OCI-LY1 (cell line): ENCODE results near the gene RBP5.

Experiments used
- H2AFZ ChIP-seq: fragments of 200-600 bp; sonication (generic), shearing (Covaris generic); 2 replicates; pipeline ENCODE4 v1.6.0; 2014; ENCODE audit warnings: antibody characterized with exemption, mild to moderate bottlenecking, low read length
- H3F3A ChIP-seq: fragments of 200-600 bp; sonication (generic), shearing (Covaris generic); 2 replicates; pipeline ENCODE4 v1.6.0; 2014; ENCODE audit warnings: mild to moderate bottlenecking, antibody characterized with exemption, low read length, moderate library complexity; ENCODE audit not compliant: insufficient read depth
- H3K27ac ChIP-seq: fragments of 200-600 bp; sonication (generic); 2 replicates; pipeline ENCODE4 v1.5.1; 2014; ENCODE audit warnings: low read length, mixed run types, mild to moderate bottlenecking, low read depth; ENCODE audit not compliant: poor library complexity, severe bottlenecking
- H3K27me3 ChIP-seq: fragments of 200-600 bp; sonication (generic); 2 replicates; pipeline ENCODE4 v1.6.0; 2014; ENCODE audit warnings: antibody characterized with exemption, mild to moderate bottlenecking, low read length, moderate library complexity; ENCODE audit not compliant: insufficient read depth
- H3K36me3 ChIP-seq: fragments of 200-600 bp; sonication (generic); 2 replicates; pipeline ENCODE4 v1.6.1; 2014; ENCODE audit warnings: mild to moderate bottlenecking, antibody characterized with exemption, low read length, moderate library complexity, mixed read lengths; ENCODE audit not compliant: insufficient read depth
- H3K4me1 ChIP-seq: fragments of 200-600 bp; sonication (generic); 2 replicates; pipeline ENCODE4 v1.5.1; 2014; ENCODE audit warnings: mild to moderate bottlenecking, low read length, moderate library complexity; ENCODE audit not compliant: insufficient read depth, severe bottlenecking
- H3K4me2 ChIP-seq: fragments of 200-600 bp; sonication (generic), shearing (Covaris generic); 2 replicates; pipeline ENCODE4 v1.6.1; 2014; ENCODE audit warnings: low read length
- H3K4me3 ChIP-seq: fragments of 200-600 bp; sonication (generic); 2 replicates; pipeline ENCODE4 v1.5.1; 2014; ENCODE audit warnings: low read length, low read depth, mild to moderate bottlenecking, mixed read lengths; ENCODE audit not compliant: poor library complexity, severe bottlenecking
- H3K79me2 ChIP-seq: fragments of 200-600 bp; shearing (Covaris generic); 2 replicates; pipeline ENCODE4 v1.6.1; 2016; ENCODE audit warnings: mixed run types, low read length, mixed read lengths; ENCODE audit not compliant: insufficient read depth
- H3K9ac ChIP-seq: fragments of 200-600 bp; sonication (generic), shearing (Covaris generic); 2 replicates; pipeline ENCODE4 v1.6.1; 2014; ENCODE audit warnings: mild to moderate bottlenecking, low read length, mixed read lengths
- H3K9me2 ChIP-seq: fragments of 200-600 bp; sonication (generic), shearing (Covaris generic); 2 replicates; pipeline ENCODE4 v1.6.1; 2014; ENCODE audit warnings: low read depth, mild to moderate bottlenecking, low read length, mixed read lengths
- H3K9me3 ChIP-seq: fragments of 200-600 bp; shearing (Covaris generic); 2 replicates; pipeline ENCODE4 v1.6.1; 2014; ENCODE audit warnings: low read length, mixed read lengths
- H4K20me1 ChIP-seq: fragments of 200-600 bp; sonication (generic), shearing (Covaris generic); 2 replicates; pipeline ENCODE4 v1.6.0; 2016; ENCODE audit warnings: mild to moderate bottlenecking, low read length; ENCODE audit not compliant: insufficient read depth
- CTCF ChIP-seq: fragments of 200-600 bp; sonication (generic), shearing (Covaris generic); IDR thresholded peaks from 2 replicates; pipeline ENCODE4 v1.5.1; 2017; ENCODE audit warnings: mild to moderate bottlenecking, antibody characterized with exemption, low read length, moderate library complexity, mixed read lengths
- EZH2 ChIP-seq: fragments of 200-600 bp; sonication (generic), shearing (Covaris generic); IDR thresholded peaks from 2 replicates; pipeline ENCODE4 v1.8.0; 2017; ENCODE audit warnings: borderline replicate concordance, mixed run types, mild to moderate bottlenecking, antibody characterized with exemption, low read length, moderate library complexity, mixed read lengths

The RBP5 gene

GRCh38 chr12:7129287-7129871 is 690 bp upstream of the RBP5 start:
- H3K4me1 ChIP-seq, result peaks cover 22% of the 10 kb centered on the region
- no peaks in the 10 kb centered on the region for H3K9me2 ChIP-seq
- no peaks in the 10 kb centered on the region for H4K20me1 ChIP-seq
- no peak overlapping the region for H3K27ac ChIP-seq
- peak overlapping the region; percentile 72 for H2AFZ ChIP-seq
- peak overlapping the region; percentile 67 for H3K9ac ChIP-seq
- TF ChIP-seq EZH2 (no peak), CTCF (no peak)
- H3K4me3 ChIP-seq, result peak overlapping the region; percentile 79
- peak overlapping the region; percentile 95 for H3K4me2 ChIP-seq
- no peaks in the 10 kb centered on the region for H3K9me3 ChIP-seq
- H3K27me3 ChIP-seq, result no peaks in the 10 kb centered on the region
- no peaks in the 10 kb centered on the region for H3F3A ChIP-seq
- no peaks in the 10 kb centered on the region for H3K36me3 ChIP-seq
- no peaks in the 10 kb centered on the region for H3K79me2 ChIP-seq

DNA sequence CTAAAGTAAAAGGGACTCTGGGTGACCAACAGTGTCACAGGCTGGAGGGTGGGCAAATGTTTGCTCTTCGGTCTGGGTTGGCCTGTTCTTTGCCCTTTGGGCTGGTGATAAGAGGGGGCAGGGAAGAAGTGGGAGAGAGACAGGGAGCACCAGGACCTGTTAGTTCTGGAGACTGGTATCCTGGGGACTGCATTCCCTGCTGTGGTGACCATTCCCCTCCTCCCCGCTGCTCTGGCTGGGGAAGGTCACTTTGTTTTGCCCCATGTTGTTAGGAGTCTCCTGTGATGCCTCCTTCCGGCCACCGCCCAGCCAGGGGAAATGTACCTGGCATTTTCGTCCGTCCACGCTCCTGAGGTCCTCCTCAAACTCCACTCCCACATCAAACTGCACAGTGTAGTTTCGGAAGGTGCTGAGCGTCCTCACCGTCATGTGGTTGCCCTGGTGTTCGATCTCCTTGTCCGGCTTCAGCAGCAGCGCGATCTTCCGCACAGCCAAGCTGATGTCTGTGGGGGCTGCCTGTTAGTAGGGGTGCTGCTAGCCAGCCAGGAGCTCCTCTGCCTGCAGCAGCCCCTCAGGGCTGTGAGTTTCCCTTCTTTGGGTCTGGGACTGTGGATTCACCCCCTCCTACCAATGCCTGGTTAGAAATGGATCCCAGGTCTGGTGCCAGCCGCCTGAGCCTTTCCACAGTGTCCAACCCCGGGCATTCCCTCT is 618 bp downstream of the RBP5 start:
- no peaks in the 10 kb centered on the region for H4K20me1 ChIP-seq
- H3K27ac ChIP-seq, result no peak overlapping the region
- no peaks in the 10 kb centered on the region for H3K9me2 ChIP-seq
- no peaks in the 10 kb centered on the region for H3K79me2 ChIP-seq
- no peak overlapping the region for H2AFZ ChIP-seq
- no peak overlapping the region for H3K4me3 ChIP-seq
- no peaks in the 10 kb centered on the region for H3K9me3 ChIP-seq
- H3K9ac ChIP-seq, result no peak overlapping the region
- TF ChIP-seq CTCF, result no peak
- no peak for TF ChIP-seq EZH2
- H3K36me3 ChIP-seq, result no peaks in the 10 kb centered on the region
- H3F3A ChIP-seq, result no peaks in the 10 kb centered on the region
- H3K4me2 ChIP-seq, result no peak overlapping the region
- H3K4me1 ChIP-seq, result peaks cover 22% of the 10 kb centered on the region
- H3K27me3 ChIP-seq, result no peaks in the 10 kb centered on the region

GRCh38 chr12:7125632-7126227 is 3.0 kb downstream of the RBP5 start:
- Histone ChIP-seq H3K4me1 (peaks cover 14% of the 10 kb centered on the region), H3K27ac (no peak overlapping the region), H3F3A (no peaks in the 10 kb centered on the region), H3K9ac (no peak overlapping the region), H3K9me3 (no peaks in the 10 kb centered on the region), H3K79me2 (no peaks in the 10 kb centered on the region), H3K36me3 (no peaks in the 10 kb centered on the region), H4K20me1 (no peaks in the 10 kb centered on the region), H3K27me3 (no peaks in the 10 kb centered on the region), H3K4me3 (no peak overlapping the region), H3K9me2 (no peaks in the 10 kb centered on the region), H2AFZ (no peak overlapping the region), H3K4me2 (no peak overlapping the region)
- TF ChIP-seq EZH2 (no peak), CTCF (no peak)
